H9 (cell line): ENCODE measurements around the gene BMERB1. TPM values are rescaled to one million over a fixed set of nuclear protein-coding genes. Genes with fewer than 3 reads are reported as not detected.

Source experiments
- DNase-seq: peaks from one replicate; pipeline ENCODE4 v3.0.0-alpha.2; 2017
- H2AFZ ChIP-seq: one replicate; pipeline ENCODE4 v1.6.1; 2013; ENCODE audit warnings: mild to moderate bottlenecking, low read length, control low read depth, moderate library complexity
- H2AK5ac ChIP-seq: 2 replicates; pipeline ENCODE4 v1.6.1; 2013; ENCODE audit warnings: low read length, control low read depth, mixed read lengths; ENCODE audit not compliant: insufficient read length
- H2BK120ac ChIP-seq: one replicate; pipeline ENCODE4 v1.6.1; 2013; ENCODE audit warnings: low read depth, mild to moderate bottlenecking, low read length, control low read depth, inconsistent platforms; ENCODE audit not compliant: poor library complexity, severe bottlenecking
- H2BK12ac ChIP-seq: 2 replicates; pipeline ENCODE4 v1.6.1; 2013; ENCODE audit warnings: low read length, control low read depth, mixed read lengths, low read depth; ENCODE audit not compliant: insufficient read length
- H2BK15ac ChIP-seq: 2 replicates; pipeline ENCODE4 v1.6.1; 2013; ENCODE audit warnings: low read depth, low read length, control low read depth
- H2BK20ac ChIP-seq: one replicate; pipeline ENCODE4 v1.6.1; 2013; ENCODE audit warnings: low read depth, mild to moderate bottlenecking, low read length, control low read depth, inconsistent platforms; ENCODE audit not compliant: poor library complexity, severe bottlenecking
- H2BK5ac ChIP-seq: 2 replicates; pipeline ENCODE4 v1.6.1; 2013; ENCODE audit warnings: low read length, control low read depth, mixed read lengths; ENCODE audit not compliant: insufficient read length
- H3K14ac ChIP-seq: 2 replicates; pipeline ENCODE4 v1.6.1; 2013; ENCODE audit warnings: low read length, control low read depth; ENCODE audit not compliant: insufficient read depth
- H3K18ac ChIP-seq: 2 replicates; pipeline ENCODE4 v1.6.1; 2013; ENCODE audit warnings: low read depth, mild to moderate bottlenecking, mixed read lengths, low read length, control low read depth; ENCODE audit not compliant: insufficient read length
- H3K23ac ChIP-seq: 2 replicates; pipeline ENCODE4 v1.6.1; 2013; ENCODE audit warnings: low read length, control low read depth, mixed read lengths, low read depth; ENCODE audit not compliant: insufficient read length
- H3K23me2 ChIP-seq: 2 replicates; pipeline ENCODE4 v1.6.1; 2013; ENCODE audit warnings: low read depth, mild to moderate bottlenecking, mixed read lengths, low read length, control low read depth; ENCODE audit not compliant: insufficient read length, poor library complexity, severe bottlenecking
- H3K27ac ChIP-seq: 2 replicates; pipeline ENCODE4 v1.5.1; 2013; ENCODE audit warnings: low read length, control low read depth, mixed read lengths, low read depth; ENCODE audit not compliant: insufficient read length
- H3K27me3 ChIP-seq: 2 replicates; pipeline ENCODE4 v1.6.1; 2013; ENCODE audit warnings: low read length, control low read depth, inconsistent platforms; ENCODE audit not compliant: insufficient read depth
- H3K4ac ChIP-seq: 2 replicates; pipeline ENCODE4 v1.6.1; 2013; ENCODE audit warnings: low read depth, mild to moderate bottlenecking, control low read depth, inconsistent platforms, low read length, moderate library complexity
- H3K4me1 ChIP-seq: 2 replicates; pipeline ENCODE4 v1.6.1; 2013; ENCODE audit warnings: low read length, control low read depth, inconsistent platforms; ENCODE audit not compliant: insufficient read depth
- H3K4me2 ChIP-seq: 2 replicates; pipeline ENCODE4 v1.6.1; 2013; ENCODE audit warnings: low read length, control low read depth, mixed read lengths; ENCODE audit not compliant: insufficient read length, insufficient read depth
- H3K56ac ChIP-seq: 2 replicates; pipeline ENCODE4 v1.6.1; 2013; ENCODE audit warnings: low read depth, mild to moderate bottlenecking, mixed read lengths, low read length, control low read depth; ENCODE audit not compliant: insufficient read length
- H3K79me1 ChIP-seq: 2 replicates; pipeline ENCODE4 v1.6.1; 2013; ENCODE audit warnings: low read depth, mild to moderate bottlenecking, moderate library complexity, low read length, control low read depth, inconsistent platforms; ENCODE audit not compliant: insufficient read depth, poor library complexity, severe bottlenecking
- H3K79me2 ChIP-seq: 2 replicates; pipeline ENCODE4 v1.6.1; 2013; ENCODE audit warnings: low read length, control low read depth, inconsistent platforms; ENCODE audit not compliant: insufficient read depth
- H3K9ac ChIP-seq: 2 replicates; pipeline ENCODE4 v1.6.1; 2013; ENCODE audit warnings: low read length, control low read depth, mixed read lengths; ENCODE audit not compliant: insufficient read length; ENCODE audit errors: extremely low read depth
- H3K9me3 ChIP-seq: one replicate; pipeline ENCODE4 v1.6.1; 2013; ENCODE audit warnings: low read depth, low read length, inconsistent platforms; ENCODE audit not compliant: control insufficient read depth
- H3T11ph ChIP-seq: one replicate; pipeline ENCODE4 v1.6.1; 2013; ENCODE audit warnings: mild to moderate bottlenecking, low read length, control low read depth, inconsistent platforms
- H4K20me1 ChIP-seq: one replicate; pipeline ENCODE4 v1.6.1; 2013; ENCODE audit not compliant: control insufficient read depth, insufficient read length, insufficient read depth
- H4K5ac ChIP-seq: 2 replicates; pipeline ENCODE4 v1.6.1; 2013; ENCODE audit warnings: low read depth, mild to moderate bottlenecking, mixed read lengths, low read length, control low read depth; ENCODE audit not compliant: insufficient read length
- H4K8ac ChIP-seq: replicated peaks from 2 replicates; pipeline ENCODE4 v1.6.1; 2013; ENCODE audit warnings: low read length, control low read depth, mixed read lengths, low read depth; ENCODE audit not compliant: insufficient read length
- H4K91ac ChIP-seq: 2 replicates; pipeline ENCODE4 v1.6.1; 2013; ENCODE audit warnings: low read depth, mild to moderate bottlenecking, moderate library complexity, mixed read lengths, low read length, control low read depth; ENCODE audit not compliant: insufficient read length
- H3K27ac Mint-ChIP-seq, 3 experiments: 2 replicates in 2 of 3; 3 replicates in 1 of 3; pipeline ENCODE4 v1.8.0; 2020 to 2021; ENCODE audit warnings: mixed read lengths in 3 of 3, mild to moderate bottlenecking in 1 of 3, moderate library complexity in 1 of 3
- H3K27me3 Mint-ChIP-seq: 2 replicates; pipeline ENCODE4 v1.8.0; 2021; ENCODE audit warnings: low read depth, mild to moderate bottlenecking, moderate library complexity, mixed read lengths
- H3K36me3 Mint-ChIP-seq, 3 experiments: 2 replicates in 2 of 3; 3 replicates in 1 of 3; pipeline ENCODE4 v1.8.0; 2020 to 2021; ENCODE audit warnings: low read depth in 3 of 3, mixed read lengths in 3 of 3; ENCODE audit not compliant: insufficient read depth in 1 of 3
- H3K4me1 Mint-ChIP-seq, 2 experiments: 2 replicates each; pipeline ENCODE4 v1.8.0; 2020; ENCODE audit warnings: mixed read lengths in 2 of 2
- H3K4me3 Mint-ChIP-seq, 2 experiments: 2 replicates in 1 of 2; 3 replicates in 1 of 2; pipeline ENCODE4 v1.8.0; 2020 to 2021; ENCODE audit warnings: mild to moderate bottlenecking in 2 of 2, mixed read lengths in 2 of 2, moderate library complexity in 1 of 2
- H3K9me3 Mint-ChIP-seq, 2 experiments: 2 replicates in 1 of 2; 3 replicates in 1 of 2; pipeline ENCODE4 v1.8.0; 2020; ENCODE audit warnings: mild to moderate bottlenecking in 2 of 2, mixed read lengths in 2 of 2, moderate library complexity in 1 of 2
- WGBS: extraction: QIAGEN DNeasy Blood & Tissue Kit; methylation state at CpG from one replicate; pipeline ENCODE4 v1.1.7; 2013; ENCODE audit warnings: missing lambda C conversion rate, low lambda C conversion rate, mixed read lengths; ENCODE audit not compliant: insufficient read length; ENCODE audit errors: extremely low coverage; 5-methylcytosine and 5-hydroxymethylcytosine counted together
- total RNA-seq: library from RNA; stranded (reverse); gene quantifications from 2 replicates; pipeline ENCODE4 v1.2.1, GENCODE V29; 2021
- TF ChIP-seq, protein P1 (sequence below): fragments of 200-600 bp; sonication (generic); conservative IDR thresholded peaks from 3 replicates; pipeline ENCODE4 v1.8.0; 2021; ENCODE audit warnings: antibody characterized with exemption, mild to moderate bottlenecking

Gene BMERB1
- total RNA-seq, 1 experiment from 2014 or later = 19.5 TPM

DNA sequence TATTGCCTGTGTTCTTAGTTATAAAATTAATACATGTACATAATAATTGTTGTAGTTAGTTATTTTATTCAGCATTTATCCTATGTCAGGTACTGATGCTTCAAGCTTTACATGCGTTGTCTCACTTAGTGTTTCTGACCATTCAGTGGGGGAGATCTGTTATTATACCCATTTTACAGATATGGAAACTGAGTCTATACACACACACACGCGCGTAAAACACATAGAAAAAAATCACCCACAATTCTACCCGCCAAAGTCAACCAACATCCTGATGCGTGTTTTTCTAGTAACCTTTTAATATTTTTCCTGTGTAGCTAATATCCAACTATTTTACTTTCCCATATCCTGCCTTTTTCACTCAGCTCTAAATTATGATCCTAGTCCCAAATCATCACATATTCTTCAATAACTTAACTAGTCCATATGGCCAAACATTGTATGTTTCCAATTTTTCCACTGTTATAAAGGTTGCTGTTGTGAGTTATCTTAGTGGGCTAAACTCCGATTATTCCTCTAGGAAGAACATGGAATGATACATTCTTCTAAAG is 48.4 kb downstream of the BMERB1 start:
- no peaks in the 10 kb centered on the region for H3K27me3 ChIP-seq

More for the DNA sequence above, 48.4 kb downstream of the BMERB1 start:
- no peaks in the 10 kb centered on the region for H3K79me2 ChIP-seq
- no peak overlapping the region for H2AK5ac ChIP-seq
- no peak overlapping the region for H3K4ac ChIP-seq
- no peaks in the 10 kb centered on the region for H4K20me1 ChIP-seq
- no peak overlapping the region for H2AFZ ChIP-seq
- no peak overlapping the region for H4K5ac ChIP-seq
- no peak overlapping the region for H3T11ph ChIP-seq
- no peak overlapping the region for H2BK120ac ChIP-seq
- no peak overlapping the region for H2BK15ac ChIP-seq
- no peak overlapping the region for H3K9ac ChIP-seq
- no peak overlapping the region for H3K14ac ChIP-seq
- no peaks in the 10 kb centered on the region for H3K4me1 ChIP-seq
- Mint-ChIP-seq H3K27me3 (no peaks in the 10 kb centered on the region), H3K9me3 (no peaks in the 10 kb centered on the region), H3K4me1 (peaks cover 9 to 11% of the 10 kb centered on the region in 2 experiments), H3K27ac (no peak overlapping the region), H3K36me3 (no peaks in the 10 kb centered on the region), H3K4me3 (no peak overlapping the region)
- H2BK12ac ChIP-seq = no peak overlapping the region
- H3K23ac ChIP-seq = no peak overlapping the region
- H2BK20ac ChIP-seq = no peak overlapping the region
- H3K27ac ChIP-seq = no peak overlapping the region
- no peak overlapping the region for H4K8ac ChIP-seq
- no CpG with 5 or more reads among the region's 7 CpGs for WGBS
- no peak for DNase-seq
- H3K56ac ChIP-seq = no peak overlapping the region
- H3K18ac ChIP-seq = no peak overlapping the region
- H3K23me2 ChIP-seq = no peaks in the 10 kb centered on the region
- H2BK5ac ChIP-seq = no peak overlapping the region
- TF ChIP-seq, protein P1, sequence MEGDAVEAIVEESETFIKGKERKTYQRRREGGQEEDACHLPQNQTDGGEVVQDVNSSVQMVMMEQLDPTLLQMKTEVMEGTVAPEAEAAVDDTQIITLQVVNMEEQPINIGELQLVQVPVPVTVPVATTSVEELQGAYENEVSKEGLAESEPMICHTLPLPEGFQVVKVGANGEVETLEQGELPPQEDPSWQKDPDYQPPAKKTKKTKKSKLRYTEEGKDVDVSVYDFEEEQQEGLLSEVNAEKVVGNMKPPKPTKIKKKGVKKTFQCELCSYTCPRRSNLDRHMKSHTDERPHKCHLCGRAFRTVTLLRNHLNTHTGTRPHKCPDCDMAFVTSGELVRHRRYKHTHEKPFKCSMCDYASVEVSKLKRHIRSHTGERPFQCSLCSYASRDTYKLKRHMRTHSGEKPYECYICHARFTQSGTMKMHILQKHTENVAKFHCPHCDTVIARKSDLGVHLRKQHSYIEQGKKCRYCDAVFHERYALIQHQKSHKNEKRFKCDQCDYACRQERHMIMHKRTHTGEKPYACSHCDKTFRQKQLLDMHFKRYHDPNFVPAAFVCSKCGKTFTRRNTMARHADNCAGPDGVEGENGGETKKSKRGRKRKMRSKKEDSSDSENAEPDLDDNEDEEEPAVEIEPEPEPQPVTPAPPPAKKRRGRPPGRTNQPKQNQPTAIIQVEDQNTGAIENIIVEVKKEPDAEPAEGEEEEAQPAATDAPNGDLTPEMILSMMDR = no peak
- H4K91ac ChIP-seq = no peak overlapping the region
- no peak overlapping the region for H3K4me2 ChIP-seq
- no peaks in the 10 kb centered on the region for H3K79me1 ChIP-seq
- no peaks in the 10 kb centered on the region for H3K9me3 ChIP-seq
